ENCODE results near the gene ARHGEF1.
"Not testable (repeated sequence)": the region's sequence is repeated elsewhere in the genome, so short reads cannot be mapped to it uniquely, and the experiment has no call there.

The ARHGEF1 gene

GRCh38 chr19:41906916-41907680, 24.1 kb downstream of the ARHGEF1 start:
- DNase-seq = no peak

GRCh38 chr19:41907994-41908615, 25.1 kb downstream of the ARHGEF1 start:
- DNase-seq = no peak

GRCh38 chr19:41908724-41909464, 25.9 kb downstream of the ARHGEF1 start:
- DNase-seq = no peak

GRCh38 chr19:41909706-41910105, 26.7 kb downstream of the ARHGEF1 start:
- no peak for DNase-seq

GRCh38 chr19:41910240-41910991, 27.4 kb downstream of the ARHGEF1 start:
- no peak for DNase-seq

- no peak for DNase-seq
Measured at GRCh38 chr19:41910992-41911888, 28.3 kb downstream of the ARHGEF1 start.

- no peak for DNase-seq
Measured at GRCh38 chr19:41911889-41912731, 29.1 kb downstream of the ARHGEF1 start.

GRCh38 chr19:41912899-41913537, 30.0 kb downstream of the ARHGEF1 start:
- no peak for DNase-seq

- no peak for DNase-seq
Measured at GRCh38 chr19:41913538-41914423, 30.8 kb downstream of the ARHGEF1 start.

- not testable (repeated sequence) for DNase-seq
Measured at GRCh38 chr19:41914424-41914834, 31.4 kb downstream of the ARHGEF1 start.

- DNase-seq = no peak
Measured at GRCh38 chr19:41915021-41915775, 32.2 kb downstream of the ARHGEF1 start.

GRCh38 chr19:41915776-41916414, 32.9 kb downstream of the ARHGEF1 start:
- no peak for DNase-seq

- no peak for DNase-seq
Measured at GRCh38 chr19:41917676-41918075, 34.7 kb downstream of the ARHGEF1 start.

GRCh38 chr19:41918095-41918494, 35.1 kb downstream of the ARHGEF1 start:
- no peak for DNase-seq

GRCh38 chr19:41918653-41919244, 35.8 kb downstream of the ARHGEF1 start:
- no peak for DNase-seq

GRCh38 chr19:41919948-41920712, 37.1 kb downstream of the ARHGEF1 start:
- DNase-seq = no peak
